Smooth muscle cell of the brain vasculature (primary cell): ENCODE results near the gene KPNA4.
"Not testable (repeated sequence)": the region's sequence is repeated elsewhere in the genome, so short reads cannot be mapped to it uniquely, and the experiment has no call there.

ENCODE experiments used
- DNase-seq: peaks from one replicate; pipeline ENCODE4 v3.0.0-alpha.2; 2012; ENCODE audit warnings: low read depth, low spot score

KPNA4 gene, protein sequence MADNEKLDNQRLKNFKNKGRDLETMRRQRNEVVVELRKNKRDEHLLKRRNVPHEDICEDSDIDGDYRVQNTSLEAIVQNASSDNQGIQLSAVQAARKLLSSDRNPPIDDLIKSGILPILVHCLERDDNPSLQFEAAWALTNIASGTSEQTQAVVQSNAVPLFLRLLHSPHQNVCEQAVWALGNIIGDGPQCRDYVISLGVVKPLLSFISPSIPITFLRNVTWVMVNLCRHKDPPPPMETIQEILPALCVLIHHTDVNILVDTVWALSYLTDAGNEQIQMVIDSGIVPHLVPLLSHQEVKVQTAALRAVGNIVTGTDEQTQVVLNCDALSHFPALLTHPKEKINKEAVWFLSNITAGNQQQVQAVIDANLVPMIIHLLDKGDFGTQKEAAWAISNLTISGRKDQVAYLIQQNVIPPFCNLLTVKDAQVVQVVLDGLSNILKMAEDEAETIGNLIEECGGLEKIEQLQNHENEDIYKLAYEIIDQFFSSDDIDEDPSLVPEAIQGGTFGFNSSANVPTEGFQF

GRCh38 chr3:160565442-160566403 lies at the start of gene KPNA4:
Gene KPNA4 (minus strand): TSS chr3:160565571. CDS start chr3:160565282, 289 bp downstream.
- peak; percentile 90 for DNase-seq

- no peak for DNase-seq
Observed at GRCh38 chr3:160613661-160614060, 48.3 kb upstream of the KPNA4 start.

GRCh38 chr3:160612386-160613075 lies 47.2 kb upstream of the KPNA4 start:
- DNase-seq = no peak

DNA sequence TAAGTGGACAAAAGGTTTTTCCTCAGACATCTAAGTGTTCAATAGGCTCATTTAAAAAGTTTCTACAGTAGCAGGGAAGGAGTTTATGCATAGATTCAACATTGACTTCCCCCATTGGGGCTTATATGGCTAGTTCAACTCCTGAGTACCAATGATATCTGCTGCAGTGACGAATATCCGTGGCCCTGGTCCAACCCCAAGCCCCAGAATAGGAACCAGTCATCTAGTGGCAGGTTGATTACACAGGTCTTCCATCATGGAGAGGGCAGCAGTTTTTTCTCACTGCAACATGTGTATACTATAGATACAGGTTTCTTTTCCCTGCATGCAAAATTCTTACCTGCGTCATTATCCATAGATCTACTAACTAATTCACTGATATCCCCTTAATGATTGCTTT lies 45.8 kb upstream of the KPNA4 start:
- no peak for DNase-seq

DNA sequence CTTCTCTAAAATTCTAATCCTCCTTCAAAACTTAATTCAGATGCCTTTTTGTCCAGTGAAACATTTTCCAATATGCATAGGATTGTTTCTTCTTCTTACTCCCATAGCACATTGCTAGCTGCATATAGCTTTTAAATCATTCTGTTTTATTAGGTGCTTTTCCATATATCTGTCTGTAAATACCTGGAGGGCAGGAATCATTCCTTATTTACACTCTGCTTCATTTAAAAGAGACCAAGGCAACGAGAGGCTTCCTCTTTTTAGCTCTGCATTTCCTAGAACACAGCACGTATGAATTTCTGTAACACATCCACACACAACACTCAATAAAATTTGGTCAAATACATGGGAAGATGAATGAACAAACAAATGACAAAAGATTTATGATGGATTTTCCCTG lies 43.5 kb upstream of the KPNA4 start:
- DNase-seq = no peak

DNA sequence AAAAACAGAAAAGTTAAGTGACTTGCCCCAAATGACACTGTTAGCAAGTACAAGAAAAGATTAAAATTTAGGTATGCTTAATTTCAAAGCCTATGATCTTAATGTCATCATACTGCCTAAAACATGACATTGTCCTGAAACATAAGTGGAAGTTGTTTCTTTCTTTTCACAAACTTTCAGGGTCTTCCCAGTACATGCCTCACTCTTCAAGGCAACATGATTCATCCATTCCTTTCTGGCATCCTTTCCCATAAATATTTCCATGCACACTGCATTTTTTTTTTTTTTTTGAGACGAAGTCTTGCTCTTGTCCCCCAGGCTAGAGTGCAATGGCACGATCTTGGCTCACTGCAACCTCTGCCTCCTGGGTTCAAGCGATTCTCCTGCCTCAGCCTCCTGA lies 42.5 kb upstream of the KPNA4 start:
- DNase-seq = no peak

DNA sequence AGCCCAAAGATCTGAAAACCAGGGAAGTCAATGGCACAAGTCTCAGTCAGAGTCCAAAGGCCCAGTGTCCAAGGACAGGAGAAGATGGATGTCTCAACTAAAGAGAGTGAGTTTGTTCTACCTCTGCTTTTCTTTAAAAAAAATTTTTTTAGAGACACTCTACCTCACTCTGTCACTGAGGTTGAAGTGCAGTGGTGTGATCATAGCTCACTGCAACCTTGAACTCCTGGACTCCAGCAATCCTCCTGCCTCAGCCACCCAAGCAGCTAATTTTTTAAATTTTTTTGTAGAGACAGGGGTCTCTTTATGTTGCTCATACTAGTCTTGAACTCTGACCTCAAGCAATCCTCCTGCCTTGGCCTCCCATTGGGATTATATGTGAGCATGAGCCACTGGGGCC lies 39.9 kb upstream of the KPNA4 start:
- no peak for DNase-seq

DNA sequence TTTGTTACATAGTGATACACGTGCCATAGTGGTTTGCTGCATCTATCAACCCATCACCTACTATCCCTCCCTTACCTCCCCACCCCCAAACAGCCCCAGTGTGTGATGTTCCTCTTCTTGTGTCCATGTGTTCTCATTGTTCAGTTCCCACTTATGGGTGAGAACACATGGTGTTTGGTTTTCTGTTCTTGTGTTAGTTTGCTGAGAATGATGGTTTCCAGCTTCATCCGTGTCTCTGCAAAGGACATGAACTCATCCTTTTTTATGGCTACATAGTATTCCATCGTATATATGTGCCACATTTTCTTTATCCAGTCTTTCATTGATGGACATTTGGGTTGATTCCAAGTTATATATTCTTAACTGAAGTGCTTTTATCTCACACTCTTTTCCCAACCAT lies 38.5 kb upstream of the KPNA4 start:
- DNase-seq = not testable (repeated sequence)

GRCh38 chr3:160602259-160602658 lies 36.9 kb upstream of the KPNA4 start:
- DNase-seq = no peak

GRCh38 chr3:160601288-160601687 lies 35.9 kb upstream of the KPNA4 start:
- no peak for DNase-seq

- no peak for DNase-seq
Observed at GRCh38 chr3:160598865-160599264, 33.5 kb upstream of the KPNA4 start.

- DNase-seq = no peak
Observed at GRCh38 chr3:160588023-160588422, 22.7 kb upstream of the KPNA4 start.

DNA sequence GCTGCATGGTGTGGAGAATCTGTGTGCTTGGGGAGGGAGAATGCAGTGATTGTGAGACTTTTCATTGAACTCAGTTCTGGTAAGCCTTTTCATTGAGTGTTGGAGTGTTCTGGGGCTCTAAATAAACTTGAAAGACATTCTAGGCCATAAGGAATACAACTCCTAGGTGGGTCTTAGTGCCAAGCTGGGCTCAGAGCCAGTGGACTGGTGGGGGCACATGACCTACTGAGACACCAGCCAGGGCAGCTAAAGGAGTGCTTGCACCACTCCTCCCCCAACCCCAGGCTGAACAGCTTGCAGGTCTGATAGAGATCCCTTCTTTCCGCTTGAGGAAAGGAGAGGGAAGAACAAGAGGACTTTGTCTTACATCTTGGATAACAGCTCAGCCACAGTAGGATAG lies 21.7 kb upstream of the KPNA4 start:
- DNase-seq = no peak

DNA sequence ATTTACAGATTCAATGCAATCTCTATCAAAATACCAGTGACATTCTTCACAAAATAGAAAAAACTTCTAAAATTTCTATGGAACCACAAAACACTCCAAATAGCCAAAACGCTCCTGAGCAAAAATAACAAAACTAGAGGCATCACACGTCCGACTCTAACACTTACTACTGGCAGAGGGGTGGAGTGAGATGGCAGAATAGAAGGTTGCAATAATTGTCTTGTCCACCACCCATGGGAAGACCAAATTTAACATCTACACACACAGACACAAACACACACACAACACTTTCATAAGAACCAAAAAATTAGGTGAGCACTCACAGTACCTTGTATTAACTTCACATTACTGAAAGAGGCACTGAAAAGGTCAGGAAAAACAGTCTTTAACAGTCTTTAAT lies 21.3 kb upstream of the KPNA4 start:
- no peak for DNase-seq

- DNase-seq = no peak
Observed at GRCh38 chr3:160583451-160583850, 18.1 kb upstream of the KPNA4 start.

- DNase-seq = no peak
Observed at GRCh38 chr3:160580938-160581337, 15.6 kb upstream of the KPNA4 start.

DNA sequence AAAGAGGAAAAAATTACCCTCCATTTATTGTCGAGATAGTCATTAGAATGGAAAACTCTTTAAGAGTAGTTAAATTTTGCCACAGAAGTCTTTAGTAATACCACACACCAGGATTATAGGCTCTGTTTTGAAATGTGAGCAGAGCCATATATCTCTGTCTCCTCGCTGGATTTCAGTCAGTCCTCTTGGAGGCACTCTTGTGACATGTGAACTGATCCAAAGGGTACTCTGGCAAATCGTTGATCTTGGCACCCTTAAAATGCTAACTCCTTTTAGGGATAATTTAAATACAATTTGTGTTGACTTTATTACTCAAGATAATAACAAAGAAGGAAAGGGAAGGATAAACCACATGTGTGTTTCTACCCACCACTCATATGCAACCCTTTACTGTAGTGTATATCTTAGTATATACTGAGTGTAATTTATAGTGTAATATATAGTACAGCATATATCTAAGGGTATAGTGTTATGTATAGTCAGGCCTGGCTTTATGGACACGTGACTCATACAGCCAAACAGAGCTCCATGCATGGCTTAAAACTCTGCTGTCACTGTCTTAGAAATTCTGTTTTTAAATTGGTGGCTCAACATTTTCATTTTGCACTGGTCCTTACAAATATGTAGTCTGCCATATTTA lies 12.3 kb upstream of the KPNA4 start:
- no peak for DNase-seq

DNA sequence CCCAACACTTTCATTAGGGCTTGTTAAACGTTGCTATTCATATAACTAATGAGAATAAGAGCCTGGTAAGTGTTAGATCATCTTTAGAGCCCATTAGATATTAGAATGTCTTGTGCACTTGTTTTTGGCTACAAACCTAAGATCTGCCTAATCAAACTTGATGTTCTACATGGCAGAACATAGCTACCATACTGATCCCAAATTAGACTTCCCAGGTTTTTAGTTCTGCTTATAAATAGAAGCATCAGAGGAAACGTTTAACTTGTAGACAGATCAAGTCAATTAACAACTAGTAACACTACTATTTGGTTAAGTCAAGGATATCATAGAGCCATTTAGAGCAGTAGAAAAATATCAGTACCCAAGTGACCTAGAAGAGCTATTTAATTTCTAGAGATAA lies 11.7 kb upstream of the KPNA4 start:
- no peak for DNase-seq

- no peak for DNase-seq
Observed at GRCh38 chr3:160576621-160577020, 11.2 kb upstream of the KPNA4 start.

GRCh38 chr3:160575589-160575988 lies 10.2 kb upstream of the KPNA4 start:
- no peak for DNase-seq

DNA sequence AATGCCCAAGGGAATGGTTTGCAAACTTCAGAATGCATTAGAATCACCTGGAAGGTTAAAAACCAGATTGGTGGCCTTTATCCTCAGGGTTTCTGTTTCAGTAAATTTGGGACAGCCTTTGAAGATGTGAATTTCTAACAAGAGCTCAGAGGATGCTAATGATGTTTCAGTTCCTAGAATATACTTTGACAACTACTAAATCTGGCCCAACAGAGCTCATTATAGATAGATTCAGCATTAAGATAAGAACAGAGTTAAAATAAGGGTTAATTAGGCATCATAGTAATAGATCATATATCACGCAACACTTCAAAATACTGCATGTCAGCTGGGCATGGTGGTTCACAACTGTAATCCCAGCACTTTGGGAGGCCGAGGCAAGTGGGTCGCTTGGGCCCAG lies 9.3 kb upstream of the KPNA4 start:
- no peak for DNase-seq
